GM12878 (cell line): Measurements from ENCODE around the gene SLC15A4. TPM values are rescaled to one million over a fixed set of nuclear protein-coding genes. Genes with fewer than 3 reads are reported as not detected.

Source experiments
- ATAC-seq: fragments of 200-7000 bp; cut with Tn5 transposase; 3 replicates; pipeline ENCODE4 v1.9.1; 2020; ENCODE audit warnings: mild to moderate bottlenecking, moderate library complexity
- BruUV-seq: library from RNA; stranded (reverse); fragments of 400-500 nt; replicated peaks from 2 replicates; lab custom pipeline; 2021; lab: Mats Ljungman, UMichigan
- CTCF ChIA-PET: fragments of 300-600 bp; sonication (Branson Sonifier 250); formaldehyde crosslinking; extraction: SDS; loops from one replicate; lab custom pipeline; 2021; ENCODE audit warnings: inconsistent platforms; lab: Yijun Ruan, JAX
- POLR2A ChIA-PET: fragments of 350-600 bp; formaldehyde crosslinking; extraction: SDS; loops from one replicate; lab custom pipeline; 2021; ENCODE audit warnings: inconsistent platforms; lab: Charles Lee
- RAD21 ChIA-PET: fragments of 300-600 bp; sonication (Branson Sonifier 250); formaldehyde crosslinking; loops from one replicate; lab custom pipeline; 2023; ENCODE audit warnings: antibody characterized with exemption; ENCODE audit not compliant: unreplicated experiment; lab: Charles Lee
- SMC1A ChIA-PET: fragments of 300-600 bp; sonication (Branson Sonifier 250); formaldehyde crosslinking; loops from one replicate; lab custom pipeline; 2023; ENCODE audit not compliant: unreplicated experiment, uncharacterized antibody; lab: Charles Lee
- DNase-seq: peaks from one replicate; pipeline ENCODE4 v3.0.0-alpha.2; 2011; ENCODE audit warnings: low read depth, low spot score
- FAIRE-seq: peaks from 3 replicates; lab custom pipeline; 2011; peaks lifted over from hg19 to GRCh38; lab: Jason Lieb, UNC
- H2AFZ ChIP-seq: 2 replicates; pipeline ENCODE4 v1.6.0; 2011; ENCODE audit warnings: low read depth, low read length, control low read depth; ENCODE audit not compliant: control insufficient read depth
- H3K27ac ChIP-seq: 2 replicates; pipeline ENCODE4 v1.5.1; 2011; ENCODE audit warnings: control low read depth; ENCODE audit not compliant: control insufficient read depth, insufficient read depth
- H3K27me3 ChIP-seq, 2 experiments: replicated peaks in 1 of 2; 2 replicates each; pipeline versions ENCODE4 v1.6.0 to v1.6.1; 2011; ENCODE audit warnings: low read length in 1 of 2; ENCODE audit not compliant: control insufficient read depth in 2 of 2, insufficient read depth in 2 of 2
- H3K36me3 ChIP-seq, 2 experiments: 2 replicates each; pipeline ENCODE4 v1.5.1; 2011; ENCODE audit warnings: low read length in 1 of 2; ENCODE audit not compliant: control insufficient read depth in 2 of 2, insufficient read depth in 2 of 2
- H3K4me1 ChIP-seq: 2 replicates; pipeline ENCODE4 v1.6.1; 2011; ENCODE audit warnings: mild to moderate bottlenecking, low read length, moderate library complexity, mixed read lengths; ENCODE audit not compliant: control insufficient read depth, insufficient read depth
- H3K4me2 ChIP-seq: 2 replicates; pipeline ENCODE4 v1.6.0; 2011; ENCODE audit warnings: control low read depth; ENCODE audit not compliant: control insufficient read depth, insufficient read depth
- H3K4me3 ChIP-seq: fragments of 200-600 bp; sonication (generic); 2 replicates; pipeline ENCODE4 v1.5.1; 2016
- H3K79me2 ChIP-seq: 2 replicates; pipeline ENCODE4 v1.6.0; 2011; ENCODE audit warnings: low read length; ENCODE audit not compliant: control insufficient read depth, insufficient read depth
- H3K9ac ChIP-seq: 2 replicates; pipeline ENCODE4 v1.8.0; 2011; ENCODE audit warnings: low read length, control low read depth, mixed read lengths; ENCODE audit not compliant: control insufficient read depth, insufficient read depth
- H3K9me3 ChIP-seq: replicated peaks from 3 replicates; pipeline ENCODE4 v1.5.1; 2011; ENCODE audit warnings: mild to moderate bottlenecking, low read length; ENCODE audit not compliant: control insufficient read depth, insufficient read depth
- H4K20me1 ChIP-seq: 2 replicates; pipeline ENCODE4 v1.6.0; 2011; ENCODE audit not compliant: control insufficient read depth, insufficient read depth
- CBX3 ChIP-seq: fragments of 200-600 bp; sonication (generic); IDR thresholded peaks from 2 replicates; pipeline ENCODE4 v1.6.1; 2016; ENCODE audit warnings: low read depth, borderline replicate concordance
- CHD4 ChIP-seq: fragments of 200-600 bp; sonication (generic); IDR thresholded peaks from 2 replicates; pipeline ENCODE4 v1.6.1; 2016; ENCODE audit warnings: mild to moderate bottlenecking
- HDAC2 ChIP-seq: fragments of 200-600 bp; sonication (generic); IDR thresholded peaks from 2 replicates; pipeline ENCODE4 v1.6.1; 2017
- IKZF1 ChIP-seq: fragments of 450-650 bp; conservative IDR thresholded peaks from 2 replicates; pipeline ENCODE4 v1.6.1; 2017; ENCODE audit warnings: antibody characterized with exemption, mild to moderate bottlenecking
- MEF2B ChIP-seq: fragments of 450-650 bp; IDR thresholded peaks from 2 replicates; pipeline ENCODE4 v1.6.1; 2018; ENCODE audit warnings: mild to moderate bottlenecking, moderate library complexity; ENCODE audit not compliant: partially characterized antibody, poor library complexity, severe bottlenecking
- SMARCA5 ChIP-seq: fragments of 450-650 bp; IDR thresholded peaks from 2 replicates; pipeline ENCODE4 v1.6.1; 2017; ENCODE audit warnings: mild to moderate bottlenecking
- YY1 ChIP-seq: IDR thresholded peaks from 2 replicates; pipeline ENCODE4 v1.6.1; 2011; ENCODE audit warnings: low read depth, mild to moderate bottlenecking, low read length
- WGBS: methylation state at CpG from one replicate; pipeline ENCODE4 v1.1.6; 2016; ENCODE audit warnings: low lambda C conversion rate; ENCODE audit not compliant: insufficient replicate concordance, insufficient coverage; ENCODE audit errors: missing lambda C conversion rate; 5-methylcytosine and 5-hydroxymethylcytosine counted together
- in situ Hi-C: fragments of 300-500 bp; cut with MboI; formaldehyde crosslinking; loops from 9 replicates; pipeline ENCODE4 v1.14.3; 2018; ENCODE audit warnings: mixed read lengths
- intact Hi-C: fragments of 100-400 bp; cut with micrococcal nuclease; formaldehyde crosslinking; loops from one replicate; pipeline ENCODE4 v1.14.2; 2022; ENCODE audit not compliant: unreplicated experiment
- polyA plus RNA-seq, 11 experiments: library from polyadenylated mRNA; depleted of rRNA in 4 of 11; unstranded in 6 of 11; stranded (reverse) in 5 of 11; fragments of >200 nt; fragmentation: Nextera tagmentation in 4 of 11; fragmentation: Illumina TruSeq in 1 of 11; extraction: Ambion mirVana in 4 of 11; extraction: Trizol in 1 of 11; gene quantifications; 1 replicate in 1 of 11; 2 replicates in 10 of 11; pipeline versions ENCODE4 v1.2.1 to v1.2.3, GENCODE V29; 2011 to 2016; ENCODE audit warnings: inconsistent platforms in 2 of 11, missing spikeins in 2 of 11, low read depth in 1 of 11
- total RNA-seq, 4 experiments: library from RNA; depleted of rRNA in 3 of 4; stranded (reverse); fragments of >200 nt in 3 of 4; fragmentation: Illumina TruSeq in 1 of 4; extraction: Trizol in 1 of 4; gene quantifications; 2 replicates each; pipeline versions ENCODE4 v1.2.1 to v1.2.3, GENCODE V29; 2013 to 2021
- TF ChIP-seq, protein P1 (sequence below): IDR thresholded peaks from 2 replicates; pipeline ENCODE4 v1.6.1; 2012; ENCODE audit warnings: low read depth, low read length, improper control_type of control experiment
- TF ChIP-seq, protein P2 (sequence below): fragments of 450-650 bp; IDR thresholded peaks from 2 replicates; pipeline ENCODE4 v1.6.1; 2016; ENCODE audit warnings: mild to moderate bottlenecking
- TF ChIP-seq, protein P3 (sequence below): fragments of 450-650 bp; formaldehyde crosslinking; IDR thresholded peaks from 2 replicates; pipeline ENCODE4 v1.5.0; 2022; ENCODE audit warnings: mild to moderate bottlenecking, missing genetic modification characterization

Gene SLC15A4
- total and polyA plus RNA-seq, 10 of the 15 experiments (the other 5 are each of a cell fraction or from before 2014, with no cell fraction given) = 12.7 to 257 (median 36.6) TPM

DNA sequence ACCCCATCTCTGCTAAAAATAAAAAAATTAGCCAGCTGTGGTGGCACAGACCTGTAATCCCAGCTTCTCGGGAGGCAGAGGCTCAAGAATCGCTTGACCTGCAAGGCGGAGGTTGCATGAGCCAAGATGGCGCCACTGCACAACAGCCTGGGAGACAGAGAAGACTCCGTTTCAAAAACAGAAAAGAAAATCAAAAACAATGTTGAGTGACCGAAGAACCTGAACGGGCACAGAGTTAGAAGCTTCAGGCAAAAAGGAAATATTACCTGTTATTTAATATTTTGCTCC is 33.0 kb upstream of the SLC15A4 start:
- H3K36me3 ChIP-seq = no peaks in the 10 kb centered on the region; a peak in 1 of 4 replicates
- SMC1A ChIA-PET = interaction anchor here (0.7 to 4.4 kb wide), 21 partner anchors 8 to 157 kb away, joined by 3 to 19 read pairs (median 4); no protein-coding TSS in a partner anchor
- no peaks in the 10 kb centered on the region for H4K20me1 ChIP-seq
- no peak overlapping the region for H3K4me3 ChIP-seq
- POLR2A ChIA-PET = interaction anchor here (1.0 to 2.9 kb wide), 7 partner anchors 12 to 69 kb away, joined by 3 to 15 read pairs (median 6); partner anchors contain the start of gene SLC15A4
- H3K27ac ChIP-seq = no peak overlapping the region
- TF ChIP-seq MEF2B = no peak
- no peak for TF ChIP-seq HDAC2
- TF ChIP-seq IKZF1 = 0 out of 2 replicates have a peak, but pooled peaks have one; percentile 1
- TF ChIP-seq, protein P1, sequence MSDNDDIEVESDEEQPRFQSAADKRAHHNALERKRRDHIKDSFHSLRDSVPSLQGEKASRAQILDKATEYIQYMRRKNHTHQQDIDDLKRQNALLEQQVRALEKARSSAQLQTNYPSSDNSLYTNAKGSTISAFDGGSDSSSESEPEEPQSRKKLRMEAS = no peak
- TF ChIP-seq, protein P2, sequence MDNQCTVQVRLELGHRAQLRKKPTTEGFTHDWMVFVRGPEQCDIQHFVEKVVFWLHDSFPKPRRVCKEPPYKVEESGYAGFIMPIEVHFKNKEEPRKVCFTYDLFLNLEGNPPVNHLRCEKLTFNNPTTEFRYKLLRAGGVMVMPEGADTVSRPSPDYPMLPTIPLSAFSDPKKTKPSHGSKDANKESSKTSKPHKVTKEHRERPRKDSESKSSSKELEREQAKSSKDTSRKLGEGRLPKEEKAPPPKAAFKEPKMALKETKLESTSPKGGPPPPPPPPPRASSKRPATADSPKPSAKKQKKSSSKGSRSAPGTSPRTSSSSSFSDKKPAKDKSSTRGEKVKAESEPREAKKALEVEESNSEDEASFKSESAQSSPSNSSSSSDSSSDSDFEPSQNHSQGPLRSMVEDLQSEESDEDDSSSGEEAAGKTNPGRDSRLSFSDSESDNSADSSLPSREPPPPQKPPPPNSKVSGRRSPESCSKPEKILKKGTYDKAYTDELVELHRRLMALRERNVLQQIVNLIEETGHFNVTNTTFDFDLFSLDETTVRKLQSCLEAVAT = peak; percentile 62; the same call in 1 of the 2 replicates
- TF ChIP-seq YY1 = peak; percentile 86
- peak; percentile 56 for TF ChIP-seq SMARCA5
- TF ChIP-seq CBX3 = no peak
- no peak for TF ChIP-seq CHD4
- TF ChIP-seq, protein P3, sequence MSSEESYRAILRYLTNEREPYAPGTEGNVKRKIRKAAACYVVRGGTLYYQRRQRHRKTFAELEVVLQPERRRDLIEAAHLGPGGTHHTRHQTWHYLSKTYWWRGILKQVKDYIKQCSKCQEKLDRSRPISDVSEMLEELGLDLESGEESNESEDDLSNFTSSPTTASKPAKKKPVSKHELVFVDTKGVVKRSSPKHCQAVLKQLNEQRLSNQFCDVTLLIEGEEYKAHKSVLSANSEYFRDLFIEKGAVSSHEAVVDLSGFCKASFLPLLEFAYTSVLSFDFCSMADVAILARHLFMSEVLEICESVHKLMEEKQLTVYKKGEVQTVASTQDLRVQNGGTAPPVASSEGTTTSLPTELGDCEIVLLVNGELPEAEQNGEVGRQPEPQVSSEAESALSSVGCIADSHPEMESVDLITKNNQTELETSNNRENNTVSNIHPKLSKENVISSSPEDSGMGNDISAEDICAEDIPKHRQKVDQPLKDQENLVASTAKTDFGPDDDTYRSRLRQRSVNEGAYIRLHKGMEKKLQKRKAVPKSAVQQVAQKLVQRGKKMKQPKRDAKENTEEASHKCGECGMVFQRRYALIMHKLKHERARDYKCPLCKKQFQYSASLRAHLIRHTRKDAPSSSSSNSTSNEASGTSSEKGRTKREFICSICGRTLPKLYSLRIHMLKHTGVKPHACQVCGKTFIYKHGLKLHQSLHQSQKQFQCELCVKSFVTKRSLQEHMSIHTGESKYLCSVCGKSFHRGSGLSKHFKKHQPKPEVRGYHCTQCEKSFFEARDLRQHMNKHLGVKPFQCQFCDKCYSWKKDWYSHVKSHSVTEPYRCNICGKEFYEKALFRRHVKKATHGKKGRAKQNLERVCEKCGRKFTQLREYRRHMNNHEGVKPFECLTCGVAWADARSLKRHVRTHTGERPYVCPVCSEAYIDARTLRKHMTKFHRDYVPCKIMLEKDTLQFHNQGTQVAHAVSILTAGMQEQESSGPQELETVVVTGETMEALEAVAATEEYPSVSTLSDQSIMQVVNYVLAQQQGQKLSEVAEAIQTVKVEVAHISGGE (CRISPR knock-in tag) = no peak
- ATAC-seq = peak; percentile 47
- peaks cover 11% of the 10 kb centered on the region; the same call in 1 of the 2 replicates for H3K4me1 ChIP-seq
- 55% methylated on average over 7 of the region's 7 CpGs for WGBS
- no peak overlapping the region for H3K9ac ChIP-seq
- no peak overlapping the region for H3K4me2 ChIP-seq
- CTCF ChIA-PET = interaction anchor here (0.9 to 2.4 kb wide), 15 partner anchors 16 to 112 kb away, joined by 3 to 12 read pairs (median 4); no protein-coding TSS in a partner anchor
- H3K9me3 ChIP-seq = no peaks in the 10 kb centered on the region; the same call in 2 of the 3 replicates
- intact Hi-C loops (loop anchor here (1.0 to 2.0 kb wide), 3 partner anchors 26 to 58 kb away; no protein-coding TSS in a partner anchor), in situ Hi-C loops (no loop called here)
- H2AFZ ChIP-seq = no peak overlapping the region
- DNase-seq = no peak
- RAD21 ChIA-PET = interaction anchor here (1.0 to 3.4 kb wide), 11 partner anchors 16 to 113 kb away, joined by 3 to 16 read pairs (median 6); partner anchors contain the start of gene SLC15A4
- H3K27me3 ChIP-seq = no peaks in the 10 kb centered on the region
- H3K79me2 ChIP-seq = no peaks in the 10 kb centered on the region; the same call in 1 of the 2 replicates
- BruUV-seq = TSS peak; percentile 39
- no peak for FAIRE-seq
